Fibroblast of lung (primary cell): ENCODE results near the gene PCDH15.

Experiments
- EZH2 ChIP-seq: IDR thresholded peaks from 2 replicates; pipeline ENCODE4 v1.5.1; 2012; ENCODE audit warnings: low read length, control low read depth, mild to moderate bottlenecking; ENCODE audit errors: missing control alignments
- TF ChIP-seq, protein P1 (sequence below), 2 donors: IDR thresholded peaks in 1 of 2; conservative IDR thresholded peaks in 1 of 2; 1 replicate in 1 of 2; 2 replicates in 1 of 2; pipeline ENCODE4 v1.5.1; 2011 to 2012; ENCODE audit warnings: low read length in 2 of 2, control low read depth in 1 of 2, inconsistent platforms in 1 of 2, low read depth in 1 of 2, mild to moderate bottlenecking in 1 of 2

DNA sequence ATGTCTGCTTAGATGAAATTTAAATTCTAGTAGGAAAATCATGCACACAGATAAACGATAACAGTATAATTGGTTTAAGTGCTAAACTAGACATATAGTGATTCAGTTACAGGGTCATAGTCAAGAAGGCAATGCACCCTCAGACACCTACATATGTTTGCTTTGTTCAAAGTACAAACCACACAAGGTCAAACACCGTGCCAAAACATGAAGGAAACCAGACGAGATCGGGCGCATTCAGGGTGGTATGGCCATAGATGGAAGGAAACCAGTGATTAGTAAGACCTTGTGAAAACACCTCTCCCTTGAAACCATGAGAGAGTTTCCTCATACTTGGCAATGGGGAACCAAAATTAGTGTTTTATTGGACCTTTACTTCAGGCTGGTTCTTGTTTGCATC lies 906.9 kb downstream of the PCDH15 start:
- TF ChIP-seq, protein P1, sequence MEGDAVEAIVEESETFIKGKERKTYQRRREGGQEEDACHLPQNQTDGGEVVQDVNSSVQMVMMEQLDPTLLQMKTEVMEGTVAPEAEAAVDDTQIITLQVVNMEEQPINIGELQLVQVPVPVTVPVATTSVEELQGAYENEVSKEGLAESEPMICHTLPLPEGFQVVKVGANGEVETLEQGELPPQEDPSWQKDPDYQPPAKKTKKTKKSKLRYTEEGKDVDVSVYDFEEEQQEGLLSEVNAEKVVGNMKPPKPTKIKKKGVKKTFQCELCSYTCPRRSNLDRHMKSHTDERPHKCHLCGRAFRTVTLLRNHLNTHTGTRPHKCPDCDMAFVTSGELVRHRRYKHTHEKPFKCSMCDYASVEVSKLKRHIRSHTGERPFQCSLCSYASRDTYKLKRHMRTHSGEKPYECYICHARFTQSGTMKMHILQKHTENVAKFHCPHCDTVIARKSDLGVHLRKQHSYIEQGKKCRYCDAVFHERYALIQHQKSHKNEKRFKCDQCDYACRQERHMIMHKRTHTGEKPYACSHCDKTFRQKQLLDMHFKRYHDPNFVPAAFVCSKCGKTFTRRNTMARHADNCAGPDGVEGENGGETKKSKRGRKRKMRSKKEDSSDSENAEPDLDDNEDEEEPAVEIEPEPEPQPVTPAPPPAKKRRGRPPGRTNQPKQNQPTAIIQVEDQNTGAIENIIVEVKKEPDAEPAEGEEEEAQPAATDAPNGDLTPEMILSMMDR (conservative IDR thresholded peaks at IDR 0.05 in 1 of 2, IDR thresholded peaks at IDR 0.05 in 1 of 2; ENCODE audit: low read depth in 1 of 2, low read length in 2 of 2) = no peak
- no peak for TF ChIP-seq EZH2
